ENCODE measurements around the gene AGMO. TPM values are rescaled to one million over a fixed set of nuclear protein-coding genes. Genes with fewer than 3 reads are reported as not detected.

The AGMO gene
- total and polyA plus RNA-seq, 2 donors from 2014 or later = 1.4 to 4.5 TPM

DNA sequence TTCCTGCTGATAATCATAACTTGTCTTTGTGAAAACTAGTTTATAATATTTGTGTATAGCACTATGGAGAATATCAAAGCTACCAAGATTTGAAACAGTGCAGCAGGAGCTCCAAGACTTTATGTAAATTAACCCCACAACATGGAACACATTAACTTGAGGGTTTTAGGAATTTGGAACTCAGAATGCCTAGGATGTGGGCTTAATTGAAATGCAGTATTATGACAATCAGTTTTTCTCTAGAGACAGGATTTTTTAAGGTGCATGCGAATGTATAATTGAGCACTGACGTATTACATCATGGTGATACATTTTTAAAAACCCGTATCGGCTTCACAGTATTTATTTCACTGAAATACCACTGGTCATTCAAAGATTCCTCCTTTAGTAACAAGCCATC lies 346.2 kb downstream of the AGMO start:
- intact Hi-C loops (cut with DNase I) = no loop called here
- H3K9ac ChIP-seq (ENCODE audit: low read length in 3 of 3) = no peak overlapping the region
- H3K4me3 ChIP-seq (ENCODE audit: low read length in 3 of 3) = no peak overlapping the region
- H3K9me3 ChIP-seq (ENCODE audit: control insufficient read depth in 2 of 3, insufficient read depth in 1 of 3, low read length in 3 of 3) = no peaks in the 10 kb centered on the region
- no peak overlapping the region for H3K27ac ChIP-seq (ENCODE audit: low read depth in 2 of 2, low read length in 2 of 2)
- FAIRE-seq (no peak), DNase-seq (no peak)
- TF ChIP-seq, protein P1, sequence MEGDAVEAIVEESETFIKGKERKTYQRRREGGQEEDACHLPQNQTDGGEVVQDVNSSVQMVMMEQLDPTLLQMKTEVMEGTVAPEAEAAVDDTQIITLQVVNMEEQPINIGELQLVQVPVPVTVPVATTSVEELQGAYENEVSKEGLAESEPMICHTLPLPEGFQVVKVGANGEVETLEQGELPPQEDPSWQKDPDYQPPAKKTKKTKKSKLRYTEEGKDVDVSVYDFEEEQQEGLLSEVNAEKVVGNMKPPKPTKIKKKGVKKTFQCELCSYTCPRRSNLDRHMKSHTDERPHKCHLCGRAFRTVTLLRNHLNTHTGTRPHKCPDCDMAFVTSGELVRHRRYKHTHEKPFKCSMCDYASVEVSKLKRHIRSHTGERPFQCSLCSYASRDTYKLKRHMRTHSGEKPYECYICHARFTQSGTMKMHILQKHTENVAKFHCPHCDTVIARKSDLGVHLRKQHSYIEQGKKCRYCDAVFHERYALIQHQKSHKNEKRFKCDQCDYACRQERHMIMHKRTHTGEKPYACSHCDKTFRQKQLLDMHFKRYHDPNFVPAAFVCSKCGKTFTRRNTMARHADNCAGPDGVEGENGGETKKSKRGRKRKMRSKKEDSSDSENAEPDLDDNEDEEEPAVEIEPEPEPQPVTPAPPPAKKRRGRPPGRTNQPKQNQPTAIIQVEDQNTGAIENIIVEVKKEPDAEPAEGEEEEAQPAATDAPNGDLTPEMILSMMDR (IDR thresholded peaks at IDR 0.05; ENCODE audit: borderline replicate concordance, extremely low read depth, insufficient read depth) = no peak
- no peaks in the 10 kb centered on the region for H3K27me3 ChIP-seq (ENCODE audit: control insufficient read depth, insufficient read depth, low read length)
- H3K36me3 ChIP-seq (ENCODE audit: control insufficient read depth in 2 of 3, insufficient read depth in 3 of 3, low read length in 3 of 3) = no peaks in the 10 kb centered on the region
- H3K4me1 ChIP-seq (ENCODE audit: control insufficient read depth in 2 of 3, insufficient read depth in 2 of 3, low read depth in 1 of 3, low read length in 3 of 3) = no peaks in the 10 kb centered on the region

DNA sequence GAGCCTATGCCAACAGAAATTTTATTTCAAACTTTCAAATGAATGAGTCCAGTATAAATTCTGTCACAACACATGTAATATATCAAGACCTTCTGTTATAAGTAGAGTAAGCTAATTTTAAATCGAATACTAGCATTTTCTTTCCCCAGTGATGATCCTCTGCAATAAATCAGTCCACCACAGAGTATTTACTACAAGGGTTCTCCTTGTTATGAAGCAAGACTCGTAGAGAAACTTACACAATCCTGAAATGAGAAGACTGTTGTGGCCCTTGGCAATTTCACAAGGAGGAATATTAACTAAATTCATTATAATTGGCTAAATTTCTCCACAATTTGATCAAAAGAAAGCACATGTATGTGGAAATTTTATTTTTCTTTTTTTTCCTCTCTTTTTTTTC lies 346.8 kb downstream of the AGMO start:
- Histone ChIP-seq H3K36me3 (ENCODE audit: control insufficient read depth in 2 of 3, insufficient read depth in 3 of 3, low read length in 3 of 3) (no peaks in the 10 kb centered on the region), H3K27me3 (ENCODE audit: control insufficient read depth, insufficient read depth, low read length) (no peaks in the 10 kb centered on the region), H3K4me3 (ENCODE audit: low read length in 3 of 3) (no peak overlapping the region), H3K27ac (ENCODE audit: low read depth in 2 of 2, low read length in 2 of 2) (no peak overlapping the region), H3K9me3 (ENCODE audit: control insufficient read depth in 2 of 3, insufficient read depth in 1 of 3, low read length in 3 of 3) (no peaks in the 10 kb centered on the region), H3K4me1 (ENCODE audit: control insufficient read depth in 2 of 3, insufficient read depth in 2 of 3, low read depth in 1 of 3, low read length in 3 of 3) (no peaks in the 10 kb centered on the region), H3K9ac (ENCODE audit: low read length in 3 of 3) (no peak overlapping the region)
- FAIRE-seq (no peak), DNase-seq (no peak)
- TF ChIP-seq, protein P1 (IDR thresholded peaks at IDR 0.05; ENCODE audit: borderline replicate concordance, extremely low read depth, insufficient read depth) = no peak
- intact Hi-C loops (cut with DNase I) = no loop called here

DNA sequence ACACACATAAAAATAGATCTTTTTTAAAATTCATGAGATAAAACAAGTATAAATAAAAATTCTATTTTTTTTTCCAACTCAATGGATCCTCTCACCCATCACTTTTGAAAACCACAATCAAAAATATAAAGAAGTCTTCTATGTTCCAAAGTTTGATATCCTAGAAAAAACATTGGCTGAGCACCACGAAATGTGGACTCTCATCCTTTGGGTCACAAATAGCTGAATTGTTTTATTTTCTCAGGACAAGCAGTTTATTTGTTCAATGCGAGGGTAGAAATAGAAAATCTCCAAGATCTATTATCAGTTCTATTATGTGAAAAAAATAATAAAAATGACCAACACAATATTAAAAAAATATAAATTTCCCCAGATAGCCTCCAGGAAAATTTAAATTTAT lies 348.7 kb downstream of the AGMO start:
- H3K27me3 ChIP-seq (ENCODE audit: control insufficient read depth, insufficient read depth, low read length) = no peaks in the 10 kb centered on the region
- H3K36me3 ChIP-seq (ENCODE audit: control insufficient read depth in 2 of 3, insufficient read depth in 3 of 3, low read length in 3 of 3) = no peaks in the 10 kb centered on the region
- H3K27ac ChIP-seq (ENCODE audit: low read depth in 2 of 2, low read length in 2 of 2) = no peak overlapping the region
- no peak overlapping the region for H3K4me3 ChIP-seq (ENCODE audit: low read length in 3 of 3)
- DNase-seq (no peak), FAIRE-seq (no peak)
- H3K9me3 ChIP-seq (ENCODE audit: control insufficient read depth in 2 of 3, insufficient read depth in 1 of 3, low read length in 3 of 3) = no peaks in the 10 kb centered on the region
- intact Hi-C loops (cut with DNase I) = no loop called here
- H3K9ac ChIP-seq (ENCODE audit: low read length in 3 of 3) = no peak overlapping the region
- TF ChIP-seq, protein P1 (IDR thresholded peaks at IDR 0.05; ENCODE audit: borderline replicate concordance, extremely low read depth, insufficient read depth) = no peak
- no peaks in the 10 kb centered on the region for H3K4me1 ChIP-seq (ENCODE audit: control insufficient read depth in 2 of 3, insufficient read depth in 2 of 3, low read depth in 1 of 3, low read length in 3 of 3)

DNA sequence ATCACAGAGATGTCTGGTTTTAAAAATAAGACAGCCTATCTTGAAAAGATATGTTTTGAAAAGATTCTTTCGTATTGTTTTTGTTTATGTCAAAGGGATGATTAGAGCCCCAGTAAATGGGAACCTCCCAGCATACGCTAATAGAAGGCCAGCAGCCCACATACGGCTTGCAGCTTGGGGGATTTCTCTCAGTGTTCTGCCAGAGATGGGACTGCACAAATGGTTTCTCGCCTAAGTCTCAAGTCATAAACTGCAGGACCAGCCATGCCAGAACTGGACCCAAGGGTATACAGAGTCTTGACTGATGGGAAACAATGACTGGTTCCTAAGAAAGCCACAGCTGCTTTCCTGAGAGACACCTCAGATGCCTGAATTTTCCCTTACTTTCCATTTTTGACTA lies 352.4 kb downstream of the AGMO start:
- no peaks in the 10 kb centered on the region for H3K4me1 ChIP-seq (ENCODE audit: control insufficient read depth in 2 of 3, insufficient read depth in 2 of 3, low read depth in 1 of 3, low read length in 3 of 3)
- H3K9me3 ChIP-seq (ENCODE audit: control insufficient read depth in 2 of 3, insufficient read depth in 1 of 3, low read length in 3 of 3) = no peaks in the 10 kb centered on the region
- intact Hi-C loops (cut with DNase I) = no loop called here
- TF ChIP-seq, protein P1 (IDR thresholded peaks at IDR 0.05; ENCODE audit: borderline replicate concordance, extremely low read depth, insufficient read depth) = no peak
- H3K9ac ChIP-seq (ENCODE audit: low read length in 3 of 3) = no peak overlapping the region
- no peak overlapping the region for H3K4me3 ChIP-seq (ENCODE audit: low read length in 3 of 3)
- no peaks in the 10 kb centered on the region for H3K27me3 ChIP-seq (ENCODE audit: control insufficient read depth, insufficient read depth, low read length)
- no peak overlapping the region for H3K27ac ChIP-seq (ENCODE audit: low read depth in 2 of 2, low read length in 2 of 2)
- no peaks in the 10 kb centered on the region for H3K36me3 ChIP-seq (ENCODE audit: control insufficient read depth in 2 of 3, insufficient read depth in 3 of 3, low read length in 3 of 3)
- FAIRE-seq = no peak
- no peak for DNase-seq

Data from kidney (tissue), 14 donors.